OCI-LY3 (cell line): ENCODE results near the gene TMTC4.

Experiments used
- H2AFZ ChIP-seq: fragments of 200-600, 300-600 bp; shearing (Covaris generic); 2 replicates; pipeline ENCODE4 v1.6.0; 2014; ENCODE audit warnings: antibody characterized with exemption, low read depth, low read length
- H3K27ac ChIP-seq: fragments of 200-600, 300-600 bp; sonication (generic); 2 replicates; pipeline ENCODE4 v1.5.1; 2014; ENCODE audit warnings: mild to moderate bottlenecking, low read length, moderate library complexity, mixed read lengths
- H3K27me3 ChIP-seq: fragments of 200-600, 300-600 bp; sonication (generic); 2 replicates; pipeline ENCODE4 v1.6.1; 2014; ENCODE audit warnings: low read depth, low read length, mixed read lengths
- H3K36me3 ChIP-seq: fragments of 200-600, 300-600 bp; sonication (generic); replicated peaks from 2 replicates; pipeline ENCODE3; 2014; ENCODE audit warnings: low read depth, low read length, mixed read lengths
- H3K4me1 ChIP-seq: fragments of 300-600, 200-600 bp; sonication (generic); 2 replicates; pipeline ENCODE4 v1.6.1; 2014; ENCODE audit warnings: low read length, mixed read lengths
- H3K4me2 ChIP-seq: fragments of 200-600, 300-600 bp; sonication (generic); 2 replicates; pipeline ENCODE4 v1.6.1; 2014; ENCODE audit warnings: low read length, mixed read lengths
- H3K4me3 ChIP-seq: fragments of 300-600, 200-600 bp; sonication (generic); 2 replicates; pipeline ENCODE4 v1.5.1; 2014; ENCODE audit warnings: antibody characterized with exemption, mild to moderate bottlenecking, low read length, moderate library complexity
- H3K79me2 ChIP-seq: fragments of 300-600, 200-600 bp; shearing (Covaris generic); 2 replicates; pipeline ENCODE4 v1.6.1; 2014; ENCODE audit warnings: mild to moderate bottlenecking, low read length, mixed read lengths
- H3K9ac ChIP-seq: fragments of 300-600, 200-600 bp; shearing (Covaris generic); 2 replicates; pipeline ENCODE4 v1.6.0; 2014; ENCODE audit warnings: mild to moderate bottlenecking, low read length, moderate library complexity
- H3K9me3 ChIP-seq: fragments of 200-600, 300-600 bp; shearing (Covaris generic); 2 replicates; pipeline ENCODE4 v1.6.1; 2014; ENCODE audit warnings: low read length, mixed read lengths; ENCODE audit not compliant: insufficient read depth
- H4K20me1 ChIP-seq: fragments of 200-600, 300-600 bp; sonication (generic); 2 replicates; pipeline ENCODE4 v1.6.1; 2016; ENCODE audit warnings: low read length, mixed read lengths; ENCODE audit not compliant: insufficient read depth
- CTCF ChIP-seq: fragments of 200-600, 300-600 bp; sonication (generic); IDR thresholded peaks from 2 replicates; pipeline ENCODE4 v1.5.1; 2014; ENCODE audit warnings: antibody characterized with exemption, low read length, low read depth
- EZH2phosphoT487 ChIP-seq: fragments of 200-600 bp; shearing (Covaris generic); IDR thresholded peaks from 2 replicates; pipeline ENCODE4 v1.6.1; 2018; ENCODE audit warnings: antibody characterized with exemption, mixed run types, low read depth

TMTC4 gene

GRCh38 chr13:100630555-100630954, 44.0 kb downstream of the TMTC4 start:
- Histone ChIP-seq H3K36me3 (peaks cover 71% of the 10 kb centered on the region), H2AFZ (no peak overlapping the region), H3K4me2 (no peak overlapping the region), H3K9me3 (no peaks in the 10 kb centered on the region), H3K4me1 (no peaks in the 10 kb centered on the region), H3K4me3 (no peak overlapping the region), H3K9ac (no peak overlapping the region), H4K20me1 (no peaks in the 10 kb centered on the region), H3K27ac (no peak overlapping the region), H3K27me3 (no peaks in the 10 kb centered on the region), H3K79me2 (no peaks in the 10 kb centered on the region)
- no peak for TF ChIP-seq CTCF
- no peak for TF ChIP-seq EZH2phosphoT487

- no peak overlapping the region for H3K4me2 ChIP-seq
- no peak overlapping the region for H3K9ac ChIP-seq
- no peaks in the 10 kb centered on the region for H3K4me1 ChIP-seq
- no peaks in the 10 kb centered on the region for H3K79me2 ChIP-seq
- H2AFZ ChIP-seq: no peak overlapping the region
- H4K20me1 ChIP-seq: no peaks in the 10 kb centered on the region
- H3K27ac ChIP-seq: no peak overlapping the region
- TF ChIP-seq CTCF: no peak
- no peaks in the 10 kb centered on the region for H3K9me3 ChIP-seq
- H3K27me3 ChIP-seq: no peaks in the 10 kb centered on the region
- no peak overlapping the region for H3K4me3 ChIP-seq
- H3K36me3 ChIP-seq: peaks cover 68% of the 10 kb centered on the region
Measured at GRCh38 chr13:100627120-100627519, 47.5 kb downstream of the TMTC4 start.

GRCh38 chr13:100625447-100625846, 49.1 kb downstream of the TMTC4 start:
- no peak overlapping the region for H3K27ac ChIP-seq

GRCh38 chr13:100620792-100621191, 53.8 kb downstream of the TMTC4 start:
- Histone ChIP-seq H3K27me3 (no peaks in the 10 kb centered on the region), H3K9ac (no peak overlapping the region), H4K20me1 (no peaks in the 10 kb centered on the region), H3K4me3 (no peak overlapping the region), H3K9me3 (no peaks in the 10 kb centered on the region), H3K79me2 (no peaks in the 10 kb centered on the region), H3K36me3 (peaks cover 51% of the 10 kb centered on the region), H3K4me1 (no peaks in the 10 kb centered on the region), H3K4me2 (no peak overlapping the region), H2AFZ (no peak overlapping the region), H3K27ac (no peak overlapping the region)
- TF ChIP-seq CTCF (no peak), EZH2phosphoT487 (no peak)

More at GRCh38 chr13:100625447-100625846, 49.1 kb downstream of the TMTC4 start:
- Histone ChIP-seq H3K4me3 (no peak overlapping the region), H3K4me2 (no peak overlapping the region), H3K36me3 (peaks cover 72% of the 10 kb centered on the region), H3K79me2 (no peaks in the 10 kb centered on the region), H3K9me3 (no peaks in the 10 kb centered on the region), H2AFZ (no peak overlapping the region), H3K4me1 (no peaks in the 10 kb centered on the region), H3K9ac (no peak overlapping the region), H3K27me3 (no peaks in the 10 kb centered on the region), H4K20me1 (no peaks in the 10 kb centered on the region)
- TF ChIP-seq EZH2phosphoT487 (no peak), CTCF (no peak)
